ENCODE measurements around the gene ZNF804A.
"Not testable (repeated sequence)": the region's sequence is repeated elsewhere in the genome, so short reads cannot be mapped to it uniquely, and the experiment has no call there.

ZNF804A gene

GRCh38 chr2:184834699-184835397 is 236.5 kb downstream of the ZNF804A start:
- DNase-seq (ENCODE audit: low spot score), result no peak

GRCh38 chr2:184835398-184835715 is 237.0 kb downstream of the ZNF804A start:
- no peak for DNase-seq (ENCODE audit: low spot score)

- DNase-seq (ENCODE audit: low spot score), result no peak
Observed at GRCh38 chr2:184847331-184847730, 249.0 kb downstream of the ZNF804A start.

- no peak for DNase-seq (ENCODE audit: low spot score)
Observed at GRCh38 chr2:184849516-184849915, 251.2 kb downstream of the ZNF804A start.

- DNase-seq (ENCODE audit: low spot score), result no peak
Observed at GRCh38 chr2:184851576-184851975, 253.2 kb downstream of the ZNF804A start.

GRCh38 chr2:184859187-184859586 is 260.9 kb downstream of the ZNF804A start:
- no peak for DNase-seq (ENCODE audit: low spot score)

- DNase-seq (ENCODE audit: low spot score), result no peak
Observed at GRCh38 chr2:184860744-184861143, 262.4 kb downstream of the ZNF804A start.

GRCh38 chr2:184875212-184875611 is 276.9 kb downstream of the ZNF804A start:
- no peak for DNase-seq (ENCODE audit: low spot score)

- DNase-seq (ENCODE audit: low spot score), result no peak
Observed at GRCh38 chr2:184875911-184876310, 277.6 kb downstream of the ZNF804A start.

- no peak for DNase-seq (ENCODE audit: low spot score)
Observed at GRCh38 chr2:184877909-184878308, 279.6 kb downstream of the ZNF804A start.

- no peak for DNase-seq (ENCODE audit: low spot score)
Observed at GRCh38 chr2:184879671-184880070, 281.3 kb downstream of the ZNF804A start.

GRCh38 chr2:184886585-184886984 is 288.3 kb downstream of the ZNF804A start:
- not testable (repeated sequence) for DNase-seq (ENCODE audit: low spot score)

- DNase-seq (ENCODE audit: low spot score), result no peak
Observed at GRCh38 chr2:184890311-184890710, 292.0 kb downstream of the ZNF804A start.

GRCh38 chr2:184904991-184905390 is 306.7 kb downstream of the ZNF804A start:
- no peak for DNase-seq (ENCODE audit: low spot score)

GRCh38 chr2:184906160-184906559 is 307.8 kb downstream of the ZNF804A start:
- no peak for DNase-seq (ENCODE audit: low spot score)

- DNase-seq (ENCODE audit: low spot score), result no peak
Observed at GRCh38 chr2:184906709-184907108, 308.4 kb downstream of the ZNF804A start.

GRCh38 chr2:184908966-184909365 is 310.6 kb downstream of the ZNF804A start:
- DNase-seq (ENCODE audit: low spot score), result no peak

- DNase-seq (ENCODE audit: low spot score), result no peak
Observed at GRCh38 chr2:184920451-184920965, 322.2 kb downstream of the ZNF804A start.

GRCh38 chr2:184921676-184922075 is 323.3 kb downstream of the ZNF804A start:
- DNase-seq (ENCODE audit: low spot score), result no peak

GRCh38 chr2:184923751-184924150 is 325.4 kb downstream of the ZNF804A start:
- no peak for DNase-seq (ENCODE audit: low spot score)

- no peak for DNase-seq (ENCODE audit: low spot score)
Observed at GRCh38 chr2:184927040-184927439, 328.7 kb downstream of the ZNF804A start.

GRCh38 chr2:184936761-184937160 is 338.4 kb downstream of the ZNF804A start:
- no peak for DNase-seq (ENCODE audit: low spot score)

GRCh38 chr2:184938221-184938985 is 340.1 kb downstream of the ZNF804A start:
- DNase-seq (ENCODE audit: low spot score), result no peak
